Osteocyte (in vitro differentiated cells): ENCODE data around the gene ANKRD29. TPM values are rescaled to one million over a fixed set of nuclear protein-coding genes. Genes with fewer than 3 reads are reported as not detected.

Experiments
- DNase-seq: peaks from one replicate; pipeline ENCODE4 v3.0.0; 2021; ENCODE audit warnings: mixed read lengths; ENCODE audit not compliant: unreplicated experiment; ENCODE audit errors: extremely low spot score
- H3K27ac Mint-ChIP-seq: one replicate; pipeline ENCODE4 v1.8.0; 2021; ENCODE audit warnings: mild to moderate bottlenecking, mixed read lengths; ENCODE audit not compliant: unreplicated experiment
- H3K27me3 Mint-ChIP-seq: one replicate; pipeline ENCODE4 v1.8.0; 2021; ENCODE audit warnings: mixed read lengths; ENCODE audit not compliant: unreplicated experiment
- H3K36me3 Mint-ChIP-seq: one replicate; pipeline ENCODE4 v1.8.0; 2021; ENCODE audit warnings: mixed read lengths; ENCODE audit not compliant: unreplicated experiment
- H3K4me1 Mint-ChIP-seq: one replicate; pipeline ENCODE4 v1.8.0; 2021; ENCODE audit warnings: mixed read lengths; ENCODE audit not compliant: unreplicated experiment
- H3K4me3 Mint-ChIP-seq: one replicate; pipeline ENCODE4 v1.8.0; 2021; ENCODE audit warnings: mild to moderate bottlenecking, moderate library complexity, mixed read lengths; ENCODE audit not compliant: unreplicated experiment
- H3K9me3 Mint-ChIP-seq: one replicate; pipeline ENCODE4 v1.8.0; 2021; ENCODE audit warnings: mixed read lengths; ENCODE audit not compliant: unreplicated experiment
- total RNA-seq: library from RNA; stranded (reverse); gene quantifications from 2 replicates; pipeline ENCODE4 v1.2.1, GENCODE V29; 2021
- TF ChIP-seq, protein P1 (sequence below): fragments of 200-600 bp; sonication (generic); IDR thresholded peaks from 2 replicates; pipeline ENCODE4 v1.5.0; 2021; ENCODE audit warnings: antibody characterized with exemption, mild to moderate bottlenecking, moderate library complexity

The ANKRD29 gene
- total RNA-seq, 1 donor from 2014 or later: not detected

DNA sequence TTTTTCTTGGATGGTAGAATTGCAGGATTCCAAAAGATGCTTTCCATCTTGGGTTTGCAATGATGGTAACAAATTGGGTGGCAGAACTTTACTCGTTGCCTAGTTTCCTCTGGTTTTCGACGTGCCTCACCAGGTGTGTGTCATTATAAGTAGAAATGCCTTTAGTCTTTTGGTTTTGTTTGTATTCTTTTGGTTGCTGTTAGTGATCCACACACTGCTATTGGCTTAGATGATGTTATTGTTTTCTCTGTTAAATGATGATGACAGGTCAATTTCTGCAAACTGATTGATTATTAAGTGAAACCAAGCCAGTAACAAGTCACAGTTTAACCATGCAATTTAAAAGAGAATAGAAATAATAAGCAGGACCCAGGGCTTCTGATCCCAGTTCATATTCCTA is 20.4 kb upstream of the ANKRD29 start:
- Mint-ChIP-seq H3K27me3 (peaks cover 81% of the 10 kb centered on the region), H3K4me1 (no peaks in the 10 kb centered on the region), H3K9me3 (no peaks in the 10 kb centered on the region), H3K4me3 (no peak overlapping the region), H3K36me3 (no peaks in the 10 kb centered on the region), H3K27ac (no peak overlapping the region)
- TF ChIP-seq, protein P1, sequence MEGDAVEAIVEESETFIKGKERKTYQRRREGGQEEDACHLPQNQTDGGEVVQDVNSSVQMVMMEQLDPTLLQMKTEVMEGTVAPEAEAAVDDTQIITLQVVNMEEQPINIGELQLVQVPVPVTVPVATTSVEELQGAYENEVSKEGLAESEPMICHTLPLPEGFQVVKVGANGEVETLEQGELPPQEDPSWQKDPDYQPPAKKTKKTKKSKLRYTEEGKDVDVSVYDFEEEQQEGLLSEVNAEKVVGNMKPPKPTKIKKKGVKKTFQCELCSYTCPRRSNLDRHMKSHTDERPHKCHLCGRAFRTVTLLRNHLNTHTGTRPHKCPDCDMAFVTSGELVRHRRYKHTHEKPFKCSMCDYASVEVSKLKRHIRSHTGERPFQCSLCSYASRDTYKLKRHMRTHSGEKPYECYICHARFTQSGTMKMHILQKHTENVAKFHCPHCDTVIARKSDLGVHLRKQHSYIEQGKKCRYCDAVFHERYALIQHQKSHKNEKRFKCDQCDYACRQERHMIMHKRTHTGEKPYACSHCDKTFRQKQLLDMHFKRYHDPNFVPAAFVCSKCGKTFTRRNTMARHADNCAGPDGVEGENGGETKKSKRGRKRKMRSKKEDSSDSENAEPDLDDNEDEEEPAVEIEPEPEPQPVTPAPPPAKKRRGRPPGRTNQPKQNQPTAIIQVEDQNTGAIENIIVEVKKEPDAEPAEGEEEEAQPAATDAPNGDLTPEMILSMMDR: no peak
- DNase-seq: no peak

- no peaks in the 10 kb centered on the region for H3K4me1 Mint-ChIP-seq
- H3K27ac Mint-ChIP-seq: no peak overlapping the region
- H3K27me3 Mint-ChIP-seq: peaks cover 75% of the 10 kb centered on the region
- no peaks in the 10 kb centered on the region for H3K9me3 Mint-ChIP-seq
- H3K4me3 Mint-ChIP-seq: no peak overlapping the region
- H3K36me3 Mint-ChIP-seq: no peaks in the 10 kb centered on the region
- no peak for DNase-seq
- TF ChIP-seq, protein P1: no peak
Observed at GRCh38 chr18:23682472-23682871, 19.8 kb upstream of the ANKRD29 start.

GRCh38 chr18:23682045-23682444 is 19.3 kb upstream of the ANKRD29 start:
- Mint-ChIP-seq H3K9me3 (no peaks in the 10 kb centered on the region), H3K27ac (no peak overlapping the region), H3K27me3 (peaks cover 74% of the 10 kb centered on the region), H3K4me3 (no peak overlapping the region), H3K4me1 (no peaks in the 10 kb centered on the region), H3K36me3 (no peaks in the 10 kb centered on the region)
- TF ChIP-seq, protein P1: no peak
- no peak for DNase-seq

GRCh38 chr18:23675896-23676295 is 13.2 kb upstream of the ANKRD29 start:
- Mint-ChIP-seq H3K27ac (no peak overlapping the region), H3K9me3 (no peaks in the 10 kb centered on the region), H3K4me1 (no peaks in the 10 kb centered on the region), H3K27me3 (peaks cover 64% of the 10 kb centered on the region), H3K4me3 (no peak overlapping the region), H3K36me3 (no peaks in the 10 kb centered on the region)
- no peak for DNase-seq
- TF ChIP-seq, protein P1: no peak

GRCh38 chr18:23675236-23675635 is 12.5 kb upstream of the ANKRD29 start:
- Mint-ChIP-seq H3K36me3 (no peaks in the 10 kb centered on the region), H3K9me3 (no peaks in the 10 kb centered on the region), H3K4me3 (no peak overlapping the region), H3K27ac (no peak overlapping the region), H3K27me3 (peaks cover 60% of the 10 kb centered on the region), H3K4me1 (no peaks in the 10 kb centered on the region)
- no peak for DNase-seq
- TF ChIP-seq, protein P1: no peak
